Liver (tissue), 9 donors: Measurements from ENCODE around the gene OASL. TPM values are rescaled to one million over a fixed set of nuclear protein-coding genes. Genes with fewer than 3 reads are reported as not detected.

Experiments used
- DNase-seq: peaks from one replicate; pipeline ENCODE4 v3.0.0-alpha.2; 2017; ENCODE audit warnings: low spot score
- H3K27ac ChIP-seq, 2 donors: one replicate each; pipeline ENCODE4 v1.7.0; 2013; ENCODE audit warnings: inconsistent platforms in 2 of 2, low read length in 2 of 2, control low read depth in 1 of 2, low read depth in 1 of 2, mild to moderate bottlenecking in 1 of 2
- H3K27me3 ChIP-seq, 4 donors: one replicate each; pipeline versions ENCODE4 v1.6.1 to v1.7.0; 2013; ENCODE audit warnings: low read length in 3 of 4, inconsistent platforms in 1 of 4, mild to moderate bottlenecking in 1 of 4, moderate library complexity in 1 of 4; ENCODE audit not compliant: control insufficient read depth in 4 of 4, insufficient read depth in 4 of 4
- H3K36me3 ChIP-seq, 4 donors: one replicate each; pipeline versions ENCODE4 v1.6.1 to v1.7.0; 2013; ENCODE audit warnings: low read length in 3 of 4, mild to moderate bottlenecking in 3 of 4, low read depth in 1 of 4, moderate library complexity in 1 of 4; ENCODE audit not compliant: control insufficient read depth in 4 of 4, insufficient read depth in 3 of 4
- H3K4me1 ChIP-seq, 4 donors: one replicate each; pipeline versions ENCODE4 v1.6.1 to v1.7.0; 2013; ENCODE audit warnings: low read length in 3 of 4, mild to moderate bottlenecking in 3 of 4, moderate library complexity in 1 of 4; ENCODE audit not compliant: control insufficient read depth in 4 of 4, insufficient read depth in 4 of 4
- H3K4me3 ChIP-seq, 3 donors: one replicate each; pipeline versions ENCODE4 v1.6.1 to v1.7.0; 2013; ENCODE audit warnings: low read length in 3 of 3, control low read depth in 1 of 3, low read depth in 1 of 3, mild to moderate bottlenecking in 1 of 3
- H3K9ac ChIP-seq, 2 donors: one replicate each; pipeline ENCODE4 v1.7.0; 2013; ENCODE audit warnings: low read length in 2 of 2, mild to moderate bottlenecking in 2 of 2, moderate library complexity in 2 of 2, control low read depth in 1 of 2, low read depth in 1 of 2
- H3K9me3 ChIP-seq, 4 donors: one replicate each; pipeline versions ENCODE4 v1.6.1 to v1.7.0; 2013; ENCODE audit warnings: low read length in 3 of 4; ENCODE audit not compliant: control insufficient read depth in 4 of 4
- FOXA1 ChIP-seq: IDR thresholded peaks from 2 replicates; pipeline ENCODE4 v1.6.1; 2016; ENCODE audit warnings: antibody characterized with exemption
- HNF4A ChIP-seq, 2 donors: conservative IDR thresholded peaks; 2 replicates each; pipeline ENCODE4 v1.6.1; 2016; ENCODE audit warnings: antibody characterized with exemption in 2 of 2, mild to moderate bottlenecking in 2 of 2
- MAX ChIP-seq: IDR thresholded peaks from 2 replicates; pipeline ENCODE4 v1.6.1; 2016; ENCODE audit warnings: antibody characterized with exemption
- REST ChIP-seq: IDR thresholded peaks from 2 replicates; pipeline ENCODE4 v1.6.1; 2016; ENCODE audit warnings: antibody characterized with exemption, mild to moderate bottlenecking
- RXRA ChIP-seq, 2 donors: IDR thresholded peaks; 2 replicates each; pipeline ENCODE4 v1.6.1; 2017 to 2018; ENCODE audit warnings: antibody characterized with exemption in 2 of 2, mild to moderate bottlenecking in 1 of 2
- YY1 ChIP-seq: IDR thresholded peaks from 2 replicates; pipeline ENCODE4 v1.6.1; 2016; ENCODE audit warnings: antibody characterized with exemption, mild to moderate bottlenecking
- WGBS: extraction: QIAGEN DNeasy Blood & Tissue Kit; methylation state at CpG from one replicate; pipeline ENCODE4 v1.1.7; 2013; 5-methylcytosine and 5-hydroxymethylcytosine counted together
- polyA plus RNA-seq, 2 donors: library from polyadenylated mRNA; stranded (reverse) in 1 of 2; unstranded in 1 of 2; fragments of 200-250 nt in 1 of 2; fragments of >200 nt in 1 of 2; fragmentation: Nextera tagmentation in 1 of 2; extraction: Ambion mirVana in 1 of 2; gene quantifications; one replicate each; pipeline versions ENCODE4 v1.2.1 to v1.2.3, GENCODE V29; 2013 to 2015
- total RNA-seq, 2 donors: library from RNA; depleted of rRNA; stranded (reverse); fragments of >200 nt; gene quantifications; one replicate each; pipeline ENCODE4 v1.2.3, GENCODE V29; 2014
- donor health status: healthy.
- donor health status: healthy.
- donor health status: healthy.
- donor health status: healthy.
- donor health status: healthy.

Gene OASL
- total and polyA plus RNA-seq, 4 donors: 0.89 to 4.5 (median 3.1) TPM

- Histone ChIP-seq H3K4me3 (peak overlapping the region; percentile 72 to 85 (median 82)), H3K36me3 (no peaks in the 10 kb centered on the region), H3K9me3 (no peaks in the 10 kb centered on the region), H3K9ac (peak overlapping the region; percentile 89 to 91), H3K27ac (peak overlapping the region; percentile 79 to 90), H3K27me3 (no peaks in the 10 kb centered on the region), H3K4me1 (peaks cover 16 to 60% (median 54%) of the 10 kb centered on the region in 4 donors)
- 23% methylated on average over 11 of the region's 11 CpGs for WGBS
- no peak for TF ChIP-seq FOXA1
- peak; percentile 98 for TF ChIP-seq REST
- peak; percentile 70 to 71 for TF ChIP-seq HNF4A (conservative IDR thresholded peaks at IDR 0.05)
- no peak for TF ChIP-seq MAX
- peak; percentile 43 to 45 for TF ChIP-seq RXRA (IDR thresholded peaks at IDR 0.05)
- no peak for DNase-seq
Observed at GRCh38 chr12:120979862-120980696, 59.0 kb downstream of the OASL start.

DNA sequence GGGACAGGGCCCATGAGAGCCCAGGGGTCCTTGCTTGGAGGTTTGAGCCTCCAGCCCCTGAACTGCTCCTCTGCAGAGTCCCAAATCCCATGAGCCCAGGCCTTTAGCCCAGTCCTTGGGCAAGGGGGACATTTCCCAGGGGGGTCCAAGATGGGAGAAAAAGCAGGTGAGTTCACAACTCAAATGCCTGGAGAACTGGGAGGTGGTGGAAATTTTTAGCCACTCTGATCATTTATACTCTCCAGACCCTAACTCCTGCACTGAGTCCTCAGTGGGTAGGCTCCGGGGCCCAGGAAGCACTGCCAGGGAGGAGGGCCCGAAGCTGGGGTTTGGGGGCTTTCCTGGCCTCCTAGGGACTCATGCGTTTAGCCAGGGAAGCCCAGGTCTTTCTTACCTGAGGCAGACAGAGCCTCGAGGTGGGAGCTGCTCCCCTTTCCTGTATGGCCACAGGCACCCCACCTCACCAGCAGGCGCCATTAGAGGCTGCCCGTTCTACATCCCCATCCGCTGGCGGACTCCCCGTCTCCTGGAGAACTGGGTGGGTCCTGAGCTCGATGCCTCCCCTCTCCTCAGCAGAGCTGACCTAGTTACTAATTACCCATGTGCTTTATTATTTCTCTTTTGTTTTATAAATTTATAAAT, 59.7 kb downstream of the OASL start:
- Histone ChIP-seq H3K36me3 (no peaks in the 10 kb centered on the region), H3K27ac (peak overlapping the region; percentile 79 to 90), H3K4me1 (peaks cover 12 to 54% (median 48%) of the 10 kb centered on the region in 4 donors), H3K9ac (peak overlapping the region; percentile 89 to 91), H3K27me3 (no peaks in the 10 kb centered on the region), H3K9me3 (no peaks in the 10 kb centered on the region), H3K4me3 (peak overlapping the region; percentile 72 to 85 (median 82))
- WGBS: 27% methylated on average over 10 of the region's 10 CpGs
- TF ChIP-seq REST (no peak), YY1 (peak; percentile 35)
- DNase-seq: no peak
